PC-9 (cell line): ENCODE measurements around the gene DRG1.

Experiments
- CTCF ChIP-seq: fragments of 200-600 bp; sonication (generic); conservative IDR thresholded peaks from 2 replicates; pipeline ENCODE4 v1.6.1; 2017; ENCODE audit warnings: mixed run types, antibody characterized with exemption, mild to moderate bottlenecking, moderate library complexity
- EZH2 ChIP-seq: fragments of 200-600 bp; sonication (generic); IDR thresholded peaks from 2 replicates; pipeline ENCODE4 v1.8.0; 2017; ENCODE audit warnings: antibody characterized with exemption, low read depth

GRCh38 chr22:31378123-31378522 lies 21.3 kb upstream of the DRG1 start:
- TF ChIP-seq CTCF (no peak), EZH2 (no peak)
